ENCODE data around the gene MAP3K2.
"Not testable (repeated sequence)": the region's sequence is repeated elsewhere in the genome, so short reads cannot be mapped to it uniquely, and the experiment has no call there.

The MAP3K2 gene

GRCh38 chr2:127420039-127420864 lies 32.5 kb upstream of the MAP3K2 start:
- DNase-seq: no peak

- no peak for DNase-seq
Observed at GRCh38 chr2:127419448-127420038, 31.8 kb upstream of the MAP3K2 start.

GRCh38 chr2:127419112-127419430 lies 31.3 kb upstream of the MAP3K2 start:
- DNase-seq: no peak

- no peak for DNase-seq
Observed at GRCh38 chr2:127418300-127419111, 30.7 kb upstream of the MAP3K2 start, which contains the start of gene PROC. PROC (plus strand) TSS chr2:127418427; CDS start chr2:127419943, 1,516 bp downstream.

GRCh38 chr2:127417406-127417805 lies 29.6 kb upstream of the MAP3K2 start:
- DNase-seq: no peak

GRCh38 chr2:127416506-127417001 lies 28.8 kb upstream of the MAP3K2 start:
- DNase-seq: no peak

- DNase-seq: no peak
Observed at GRCh38 chr2:127415593-127416505, 28.1 kb upstream of the MAP3K2 start.

- DNase-seq: no peak
Observed at GRCh38 chr2:127414638-127415592, 27.1 kb upstream of the MAP3K2 start.

- DNase-seq: no peak
Observed at GRCh38 chr2:127413782-127414637, 26.2 kb upstream of the MAP3K2 start.

- DNase-seq: no peak
Observed at GRCh38 chr2:127413200-127413599, 25.4 kb upstream of the MAP3K2 start.

GRCh38 chr2:127411653-127412369 lies 24.0 kb upstream of the MAP3K2 start:
- DNase-seq: no peak

- DNase-seq: no peak
Observed at GRCh38 chr2:127410871-127411652, 23.3 kb upstream of the MAP3K2 start.

GRCh38 chr2:127409716-127410115 lies 21.9 kb upstream of the MAP3K2 start:
- not testable (repeated sequence) for DNase-seq

- no peak for DNase-seq
Observed at GRCh38 chr2:127408807-127409099, 21.0 kb upstream of the MAP3K2 start.

- DNase-seq: peak; percentile 85
Observed at GRCh38 chr2:127408004-127408806, 20.4 kb upstream of the MAP3K2 start.

GRCh38 chr2:127407661-127408003 lies 19.9 kb upstream of the MAP3K2 start:
- DNase-seq: no peak

- no peak for DNase-seq
Observed at GRCh38 chr2:127407091-127407490, 19.3 kb upstream of the MAP3K2 start.

- no peak for DNase-seq
Observed at GRCh38 chr2:127406454-127406853, 18.7 kb upstream of the MAP3K2 start.
